Keratinocyte (primary cell): ENCODE data around the gene PDZK1. TPM values are rescaled to one million over a fixed set of nuclear protein-coding genes. Genes with fewer than 3 reads are reported as not detected.
"Not testable (repeated sequence)": the region's sequence is repeated elsewhere in the genome, so short reads cannot be mapped to it uniquely, and the experiment has no call there.

Experiments
- DNase-seq: peaks from one replicate; pipeline ENCODE4 v3.0.0-alpha.2; 2011; ENCODE audit warnings: low read depth, missing footprints, low spot score
- FAIRE-seq: peaks from 2 replicates; lab custom pipeline; 2011; peaks lifted over from hg19 to GRCh38; lab: Jason Lieb, UNC
- H2AFZ ChIP-seq: 2 replicates; pipeline ENCODE4 v1.6.0; 2012; ENCODE audit warnings: low read length, control low read depth, inconsistent platforms; ENCODE audit not compliant: control insufficient read depth
- H3K27ac ChIP-seq: 2 replicates; pipeline ENCODE4 v1.5.1; 2011; ENCODE audit warnings: low read length; ENCODE audit not compliant: control insufficient read depth, insufficient read depth
- H3K27me3 ChIP-seq: 3 replicates; pipeline ENCODE4 v1.6.0; 2011; ENCODE audit warnings: low read length; ENCODE audit not compliant: control insufficient read depth, insufficient read depth; ENCODE audit errors: extremely low read depth
- H3K36me3 ChIP-seq, 2 experiments: 2 replicates in 1 of 2; 3 replicates in 1 of 2; pipeline ENCODE4 v1.5.1; 2011; ENCODE audit warnings: low read length in 2 of 2, mild to moderate bottlenecking in 1 of 2; ENCODE audit not compliant: control insufficient read depth in 2 of 2, insufficient read depth in 2 of 2; ENCODE audit errors: extremely low read depth in 1 of 2
- H3K4me1 ChIP-seq: 3 replicates; pipeline ENCODE4 v1.5.1; 2011; ENCODE audit warnings: low read length; ENCODE audit not compliant: control insufficient read depth, insufficient read depth; ENCODE audit errors: extremely low read depth
- H3K4me2 ChIP-seq: 3 replicates; pipeline ENCODE4 v1.6.0; 2011; ENCODE audit warnings: low read depth, low read length; ENCODE audit not compliant: control insufficient read depth, insufficient read depth; ENCODE audit errors: extremely low read depth
- H3K4me3 ChIP-seq, 3 experiments: fragments of 200-600 bp in 1 of 3; sonication (generic) in 1 of 3; 2 replicates in 2 of 3; 3 replicates in 1 of 3; pipeline ENCODE4 v1.5.1; 2011 to 2016; ENCODE audit warnings: low read length in 3 of 3, mild to moderate bottlenecking in 3 of 3, control low read depth in 2 of 3, inconsistent platforms in 1 of 3, low read depth in 1 of 3, mixed read lengths in 1 of 3, mixed run types in 1 of 3, moderate library complexity in 1 of 3; ENCODE audit not compliant: control insufficient read depth in 2 of 3, insufficient read depth in 2 of 3; ENCODE audit errors: extremely low read depth in 1 of 3
- H3K79me2 ChIP-seq: 2 replicates; pipeline ENCODE4 v1.6.0; 2012; ENCODE audit warnings: low read length; ENCODE audit not compliant: control insufficient read depth, insufficient read depth
- H3K9ac ChIP-seq: 3 replicates; pipeline ENCODE4 v1.6.0; 2011; ENCODE audit warnings: low read length; ENCODE audit not compliant: control insufficient read depth, insufficient read depth; ENCODE audit errors: extremely low read depth
- H3K9me1 ChIP-seq: 3 replicates; pipeline ENCODE4 v1.6.0; 2011; ENCODE audit warnings: low read length; ENCODE audit not compliant: control insufficient read depth, insufficient read depth; ENCODE audit errors: extremely low read depth
- H3K9me3 ChIP-seq: 2 replicates; pipeline ENCODE4 v1.5.1; 2012; ENCODE audit warnings: low read depth, low read length; ENCODE audit not compliant: control insufficient read depth
- H4K20me1 ChIP-seq: 3 replicates; pipeline ENCODE4 v1.6.0; 2011; ENCODE audit warnings: low read length; ENCODE audit not compliant: control insufficient read depth, insufficient read depth; ENCODE audit errors: extremely low read depth
- EZH2 ChIP-seq: IDR thresholded peaks from one replicate; pipeline ENCODE4 v1.6.1; 2012; ENCODE audit warnings: inconsistent platforms, mild to moderate bottlenecking, low read length, moderate library complexity
- dilution Hi-C: fragments of 300-500 bp; cut with MboI; formaldehyde crosslinking; loops from one replicate; pipeline ENCODE4 v1.7.0; 2020; ENCODE audit warnings: low sequenced_read_pairs; ENCODE audit not compliant: extremely low pct_ligation_motif_present
- polyA plus RNA-seq, 5 experiments: library from polyadenylated mRNA; depleted of rRNA in 3 of 5; stranded (reverse) in 3 of 5; stranded (forward) in 1 of 5; unstranded in 1 of 5; fragments of >200 nt; gene quantifications; 1 replicate in 1 of 5; 2 replicates in 3 of 5; 3 replicates in 1 of 5; pipeline versions ENCODE4 v1.2.1 to v1.2.3, GENCODE V29; 2011 to 2012; ENCODE audit warnings: missing spikeins in 2 of 5, low read depth in 1 of 5, low replicate concordance in 1 of 5
- TF ChIP-seq, protein P1 (sequence below), 3 experiments: IDR thresholded peaks in 1 of 3; conservative IDR thresholded peaks in 1 of 3; optimal IDR thresholded peaks in 1 of 3; 2 replicates in 2 of 3; 3 replicates in 1 of 3; pipeline versions ENCODE3 to v1.5.1; 2011; ENCODE audit warnings: low read length in 3 of 3, mild to moderate bottlenecking in 3 of 3, moderate library complexity in 2 of 3, control low read depth in 1 of 3, inconsistent platforms in 1 of 3; ENCODE audit not compliant: insufficient read depth in 2 of 3; ENCODE audit errors: extremely low read depth in 1 of 3

The PDZK1 gene
- polyA plus RNA-seq, 1 donor (not counting 4 experiments of a cell fraction or from before 2014, with no cell fraction given): 0.21 TPM

DNA sequence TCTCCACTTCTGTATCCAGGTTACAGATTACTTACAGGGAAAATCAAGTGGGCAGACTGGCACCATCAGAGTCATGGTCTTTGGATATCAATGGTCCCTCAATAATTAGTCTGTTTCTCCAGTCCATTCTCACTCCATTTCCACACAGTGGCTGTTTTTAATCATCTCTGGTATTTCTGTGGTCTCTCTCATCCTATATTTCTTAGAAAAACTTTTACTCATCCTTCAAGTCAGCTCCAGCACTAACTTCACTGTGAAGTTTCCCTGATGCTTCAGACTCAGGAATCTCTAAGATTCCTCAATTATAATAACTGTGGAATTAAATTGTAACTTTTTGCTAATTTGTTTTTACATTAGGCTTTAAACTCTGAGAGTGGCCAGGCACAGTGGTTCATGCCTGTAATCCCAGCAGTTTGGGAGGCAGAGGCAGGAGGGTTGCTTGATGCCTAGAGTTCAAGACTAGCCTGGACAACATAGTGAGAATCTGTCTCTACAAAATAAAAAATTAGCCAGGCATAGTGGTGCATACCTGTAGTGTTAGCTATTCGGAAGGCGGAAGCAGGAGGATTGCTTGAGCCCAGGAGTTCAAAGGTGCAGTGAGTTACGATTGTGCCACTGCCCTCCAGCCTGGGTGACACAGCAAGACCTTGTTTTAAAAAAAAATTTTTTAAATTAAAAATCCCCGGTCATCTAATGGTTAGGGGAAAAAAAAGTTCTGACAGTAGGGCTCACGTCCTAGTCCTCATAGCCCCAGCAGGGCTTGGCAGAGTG is 22.7 kb upstream of the PDZK1 start:
- dilution Hi-C loops: no loop called here
- H3K9ac ChIP-seq: no peak overlapping the region
- H2AFZ ChIP-seq: no peak overlapping the region
- H3K79me2 ChIP-seq: no peaks in the 10 kb centered on the region
- no peak overlapping the region for H3K4me2 ChIP-seq
- H3K27ac ChIP-seq: no peak overlapping the region
- H3K36me3 ChIP-seq: no peaks in the 10 kb centered on the region
- H3K4me1 ChIP-seq: no peaks in the 10 kb centered on the region
- TF ChIP-seq, protein P1, sequence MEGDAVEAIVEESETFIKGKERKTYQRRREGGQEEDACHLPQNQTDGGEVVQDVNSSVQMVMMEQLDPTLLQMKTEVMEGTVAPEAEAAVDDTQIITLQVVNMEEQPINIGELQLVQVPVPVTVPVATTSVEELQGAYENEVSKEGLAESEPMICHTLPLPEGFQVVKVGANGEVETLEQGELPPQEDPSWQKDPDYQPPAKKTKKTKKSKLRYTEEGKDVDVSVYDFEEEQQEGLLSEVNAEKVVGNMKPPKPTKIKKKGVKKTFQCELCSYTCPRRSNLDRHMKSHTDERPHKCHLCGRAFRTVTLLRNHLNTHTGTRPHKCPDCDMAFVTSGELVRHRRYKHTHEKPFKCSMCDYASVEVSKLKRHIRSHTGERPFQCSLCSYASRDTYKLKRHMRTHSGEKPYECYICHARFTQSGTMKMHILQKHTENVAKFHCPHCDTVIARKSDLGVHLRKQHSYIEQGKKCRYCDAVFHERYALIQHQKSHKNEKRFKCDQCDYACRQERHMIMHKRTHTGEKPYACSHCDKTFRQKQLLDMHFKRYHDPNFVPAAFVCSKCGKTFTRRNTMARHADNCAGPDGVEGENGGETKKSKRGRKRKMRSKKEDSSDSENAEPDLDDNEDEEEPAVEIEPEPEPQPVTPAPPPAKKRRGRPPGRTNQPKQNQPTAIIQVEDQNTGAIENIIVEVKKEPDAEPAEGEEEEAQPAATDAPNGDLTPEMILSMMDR (optimal IDR thresholded peaks at IDR 0.05 in 1 of 3, IDR thresholded peaks at IDR 0.05 in 1 of 3, conservative IDR thresholded peaks at IDR 0.05 in 1 of 3; ENCODE audit: extremely low read depth in 1 of 3, insufficient read depth in 2 of 3, low read length in 3 of 3): no peak
- no peak for TF ChIP-seq EZH2
- H3K9me1 ChIP-seq: no peaks in the 10 kb centered on the region
- no peaks in the 10 kb centered on the region for H3K9me3 ChIP-seq
- H3K4me3 ChIP-seq: no peak overlapping the region
- H3K27me3 ChIP-seq: no peaks in the 10 kb centered on the region
- no peaks in the 10 kb centered on the region for H4K20me1 ChIP-seq
- DNase-seq (no peak), FAIRE-seq (no peak)

DNA sequence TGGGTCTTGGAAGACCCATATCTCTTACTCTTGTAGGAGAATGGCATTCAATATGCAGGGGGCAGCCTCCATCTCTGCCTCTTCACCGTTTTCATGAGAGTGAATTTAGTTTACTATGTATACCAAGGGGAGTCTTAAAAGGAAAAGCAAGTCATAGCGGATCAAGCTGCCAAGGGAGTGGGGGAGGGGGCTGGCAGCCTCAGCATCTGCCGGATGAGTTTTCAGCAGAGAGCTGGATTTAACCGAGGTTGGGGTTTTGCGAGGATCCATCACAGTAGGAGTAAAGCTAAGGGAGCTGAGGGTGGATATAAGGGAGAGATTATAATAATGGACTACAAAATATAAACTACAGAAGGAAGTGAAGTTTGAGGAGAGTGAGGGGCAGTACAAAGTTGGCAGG is 22.0 kb upstream of the PDZK1 start:
- H3K9ac ChIP-seq: no peak overlapping the region
- H3K36me3 ChIP-seq: no peaks in the 10 kb centered on the region
- no peak for DNase-seq
- TF ChIP-seq, protein P1 (optimal IDR thresholded peaks at IDR 0.05 in 1 of 3, IDR thresholded peaks at IDR 0.05 in 1 of 3, conservative IDR thresholded peaks at IDR 0.05 in 1 of 3; ENCODE audit: extremely low read depth in 1 of 3, insufficient read depth in 2 of 3, low read length in 3 of 3): no peak
- TF ChIP-seq EZH2: no peak
- H2AFZ ChIP-seq: no peak overlapping the region
- H3K9me1 ChIP-seq: no peaks in the 10 kb centered on the region
- dilution Hi-C loops: no loop called here
- no peaks in the 10 kb centered on the region for H3K4me1 ChIP-seq
- no peak overlapping the region for H3K4me3 ChIP-seq
- H4K20me1 ChIP-seq: no peaks in the 10 kb centered on the region
- no peak overlapping the region for H3K27ac ChIP-seq
- H3K9me3 ChIP-seq: no peaks in the 10 kb centered on the region
- no peak overlapping the region for H3K4me2 ChIP-seq
- FAIRE-seq: no peak
- H3K79me2 ChIP-seq: no peaks in the 10 kb centered on the region
- H3K27me3 ChIP-seq: no peaks in the 10 kb centered on the region

DNA sequence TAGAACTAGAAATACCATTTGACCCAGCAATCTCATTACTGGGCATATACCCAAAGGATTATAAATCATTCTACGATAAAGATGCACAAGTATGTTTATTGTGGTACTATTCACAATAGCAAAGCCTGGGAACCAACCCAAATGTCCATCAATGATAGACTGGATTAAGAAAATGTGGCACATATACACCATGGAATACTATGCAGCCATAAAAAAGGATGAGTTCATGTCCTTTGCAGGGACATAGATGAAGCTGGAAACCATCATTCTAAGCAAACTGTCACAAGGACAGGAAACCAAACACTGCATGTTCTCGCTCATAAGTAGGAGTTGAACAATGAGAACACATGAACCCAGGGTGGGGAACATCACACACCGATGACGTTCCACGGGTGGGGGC is 19.0 kb upstream of the PDZK1 start:
- H3K9me1 ChIP-seq, H3K36me3 ChIP-seq, H3K27ac ChIP-seq, H3K9ac ChIP-seq, H4K20me1 ChIP-seq, H3K79me2 ChIP-seq, H3K4me2 ChIP-seq, H3K4me3 ChIP-seq, FAIRE-seq, H3K9me3 ChIP-seq, H3K27me3 ChIP-seq, dilution Hi-C loops, H3K4me1 ChIP-seq, DNase-seq, H2AFZ ChIP-seq: not testable (repeated sequence)
